IPS-18a (cell line): ENCODE measurements around the gene LGALS13.
"Not testable (repeated sequence)": the region's sequence is repeated elsewhere in the genome, so short reads cannot be mapped to it uniquely, and the experiment has no call there.

Experiments
- H3K27ac ChIP-seq: one replicate; pipeline ENCODE4 v1.5.1; 2013; ENCODE audit warnings: low read length
- H3K27me3 ChIP-seq: one replicate; pipeline ENCODE4 v1.6.1; 2013; ENCODE audit warnings: mild to moderate bottlenecking, low read length; ENCODE audit not compliant: control insufficient read depth, insufficient read depth
- H3K36me3 ChIP-seq: one replicate; pipeline ENCODE4 v1.6.1; 2013; ENCODE audit warnings: low read depth, low read length; ENCODE audit not compliant: control insufficient read depth
- H3K4me1 ChIP-seq: one replicate; pipeline ENCODE4 v1.6.1; 2013; ENCODE audit warnings: low read depth, low read length; ENCODE audit not compliant: control insufficient read depth
- H3K4me3 ChIP-seq: one replicate; pipeline ENCODE4 v1.5.1; 2013; ENCODE audit warnings: low read length
- H3K9ac ChIP-seq: one replicate; pipeline ENCODE4 v1.6.1; 2013; ENCODE audit warnings: mild to moderate bottlenecking, low read length, moderate library complexity
- H3K9me3 ChIP-seq: one replicate; pipeline ENCODE4 v1.6.1; 2013; ENCODE audit warnings: low read depth, low read length; ENCODE audit not compliant: control insufficient read depth

Gene LGALS13

DNA sequence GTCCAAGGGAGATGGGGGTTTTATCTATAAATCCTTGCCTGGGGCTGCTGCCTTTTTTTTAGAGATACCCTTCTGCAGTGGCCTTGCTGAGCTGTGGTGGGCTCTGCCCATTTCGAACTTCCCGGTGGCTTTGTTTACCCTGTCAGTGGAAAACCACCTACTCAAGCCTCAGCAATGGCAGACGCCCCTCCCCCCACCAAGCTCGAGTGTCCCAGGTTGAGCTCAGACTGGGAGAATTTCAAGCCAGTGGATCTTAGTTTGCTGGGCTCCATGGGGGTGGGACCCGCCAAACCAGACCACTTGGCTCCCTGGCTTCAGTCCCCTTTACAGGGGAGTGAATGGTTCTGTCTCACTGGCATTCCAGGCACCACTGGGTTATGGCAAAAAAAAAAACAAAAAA lies 21.6 kb downstream of the LGALS13 start:
- H3K4me3 ChIP-seq: no peak overlapping the region
- H3K9me3 ChIP-seq: no peaks in the 10 kb centered on the region
- no peak overlapping the region for H3K27ac ChIP-seq
- no peak overlapping the region for H3K9ac ChIP-seq
- H3K27me3 ChIP-seq: no peaks in the 10 kb centered on the region
- H3K36me3 ChIP-seq: no peaks in the 10 kb centered on the region
- peaks cover 9% of the 10 kb centered on the region for H3K4me1 ChIP-seq

DNA sequence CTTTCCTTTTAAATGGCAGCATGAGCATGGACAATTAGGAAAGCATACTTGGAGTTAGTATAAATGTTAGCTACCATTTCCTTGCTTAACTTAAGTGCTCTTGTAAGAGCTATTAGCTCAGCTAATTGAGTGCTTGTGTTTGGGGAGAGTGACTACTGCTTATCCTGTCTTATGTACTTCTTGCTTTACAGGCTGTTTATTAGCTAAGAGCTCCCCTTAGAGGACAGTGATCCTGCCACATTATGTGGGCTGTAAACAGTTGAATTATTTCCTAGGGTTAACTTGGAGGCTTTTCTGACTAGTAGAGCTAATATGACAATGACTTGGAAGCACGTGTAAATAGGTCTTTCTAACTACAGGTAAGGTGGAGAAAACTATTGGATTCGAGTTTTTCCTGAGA lies 25.3 kb downstream of the LGALS13 start:
- not testable (repeated sequence) for H3K4me1 ChIP-seq, H3K9me3 ChIP-seq, H3K27me3 ChIP-seq, H3K27ac ChIP-seq, H3K4me3 ChIP-seq, H3K36me3 ChIP-seq, H3K9ac ChIP-seq

- no peaks in the 10 kb centered on the region for H3K4me1 ChIP-seq
- H3K27me3 ChIP-seq: no peaks in the 10 kb centered on the region
- no peak overlapping the region for H3K4me3 ChIP-seq
- no peaks in the 10 kb centered on the region for H3K9me3 ChIP-seq
- H3K27ac ChIP-seq: no peak overlapping the region
- H3K9ac ChIP-seq: no peak overlapping the region
- H3K36me3 ChIP-seq: no peaks in the 10 kb centered on the region
Measured at GRCh38 chr19:39631178-39631577, 28.9 kb downstream of the LGALS13 start.

DNA sequence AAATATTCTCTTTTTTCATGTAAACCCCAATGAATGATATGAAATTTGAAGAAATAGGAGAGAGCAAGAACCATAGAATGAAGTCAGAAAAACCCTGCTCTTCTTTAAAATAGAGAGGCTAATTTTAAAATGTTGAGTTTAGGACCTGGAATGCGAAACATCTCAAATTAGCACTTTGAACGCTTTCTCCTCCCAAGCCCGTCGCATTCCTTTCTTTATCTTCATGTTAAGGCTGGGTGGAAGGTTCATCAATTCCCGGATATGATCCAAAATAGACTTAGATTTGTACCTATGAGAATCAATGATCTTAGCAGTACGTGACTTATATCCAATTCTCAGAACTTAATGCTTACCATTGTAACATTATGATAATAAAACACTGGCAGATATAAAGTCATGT lies 29.3 kb downstream of the LGALS13 start:
- Histone ChIP-seq H3K27me3 (no peaks in the 10 kb centered on the region), H3K27ac (no peak overlapping the region), H3K9me3 (no peaks in the 10 kb centered on the region), H3K4me3 (no peak overlapping the region), H3K4me1 (no peaks in the 10 kb centered on the region), H3K36me3 (no peaks in the 10 kb centered on the region), H3K9ac (no peak overlapping the region)

DNA sequence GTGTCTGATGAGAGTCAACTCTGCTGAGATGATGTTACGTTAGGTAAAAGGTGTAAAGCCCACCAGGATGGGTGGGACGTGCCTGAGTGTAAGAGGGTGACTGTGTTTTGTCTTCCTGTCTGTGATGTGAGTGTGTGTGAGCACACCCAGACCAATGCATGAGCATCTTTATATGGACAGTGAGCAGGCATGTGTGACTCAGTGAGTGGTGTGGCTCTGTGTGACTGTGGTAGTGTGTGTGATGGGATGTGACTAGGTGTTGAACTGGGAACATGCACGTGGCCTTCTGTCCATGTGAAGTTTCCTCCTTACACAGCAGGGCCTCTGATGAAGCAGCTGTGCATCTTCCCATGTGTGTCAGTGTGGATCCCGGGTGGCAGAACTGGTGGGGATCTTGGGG lies 35.6 kb downstream of the LGALS13 start:
- Histone ChIP-seq H3K4me1 (no peaks in the 10 kb centered on the region), H3K27me3 (peaks cover 5% of the 10 kb centered on the region), H3K9ac (no peak overlapping the region), H3K27ac (no peak overlapping the region), H3K36me3 (no peaks in the 10 kb centered on the region), H3K9me3 (no peaks in the 10 kb centered on the region), H3K4me3 (no peak overlapping the region)

DNA sequence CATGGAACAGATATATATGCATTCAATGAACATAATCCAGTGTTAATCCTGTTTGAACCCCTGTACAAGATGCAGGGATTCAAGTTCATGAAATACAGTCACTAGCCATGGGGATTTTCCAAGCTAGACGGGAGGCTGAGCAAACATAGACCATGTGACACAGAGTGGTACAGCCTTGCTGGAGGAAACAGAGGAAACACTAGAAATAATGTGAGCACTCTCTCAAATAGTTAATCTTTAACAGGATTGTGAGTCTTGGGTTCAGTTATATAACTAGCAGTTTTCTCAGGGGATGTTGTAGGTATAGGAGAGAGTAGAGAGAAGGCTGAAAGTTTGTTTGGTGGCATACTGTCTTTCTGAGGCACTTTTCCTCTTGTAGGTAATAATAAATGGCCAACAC lies 39.4 kb downstream of the LGALS13 start:
- Histone ChIP-seq H3K36me3 (no peaks in the 10 kb centered on the region), H3K27me3 (peaks cover 5% of the 10 kb centered on the region), H3K4me1 (no peaks in the 10 kb centered on the region), H3K9ac (no peak overlapping the region), H3K9me3 (no peaks in the 10 kb centered on the region), H3K4me3 (no peak overlapping the region), H3K27ac (no peak overlapping the region)

DNA sequence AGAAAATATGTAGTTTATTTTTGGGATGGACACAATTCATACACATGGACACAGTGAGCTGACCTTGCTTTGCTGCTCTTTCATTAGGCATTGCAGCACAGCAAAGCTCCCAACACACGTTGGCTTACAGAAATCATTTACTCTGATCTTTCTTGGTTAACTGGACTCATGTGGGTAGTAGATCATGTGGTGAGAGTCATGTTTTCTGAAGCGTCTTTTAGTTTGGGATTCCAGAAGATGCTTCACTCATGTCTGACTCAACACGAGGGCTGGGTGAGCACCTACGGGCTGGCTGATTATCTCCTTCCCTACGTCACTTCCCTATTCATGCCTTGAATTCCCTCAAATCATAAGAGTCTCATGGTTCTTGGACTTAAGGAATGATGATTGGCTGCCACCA lies 41.3 kb downstream of the LGALS13 start:
- Histone ChIP-seq H3K9ac (no peak overlapping the region), H3K27ac (no peak overlapping the region), H3K4me3 (no peak overlapping the region), H3K9me3 (no peaks in the 10 kb centered on the region), H3K36me3 (no peaks in the 10 kb centered on the region), H3K27me3 (peaks cover 11% of the 10 kb centered on the region), H3K4me1 (no peaks in the 10 kb centered on the region)

DNA sequence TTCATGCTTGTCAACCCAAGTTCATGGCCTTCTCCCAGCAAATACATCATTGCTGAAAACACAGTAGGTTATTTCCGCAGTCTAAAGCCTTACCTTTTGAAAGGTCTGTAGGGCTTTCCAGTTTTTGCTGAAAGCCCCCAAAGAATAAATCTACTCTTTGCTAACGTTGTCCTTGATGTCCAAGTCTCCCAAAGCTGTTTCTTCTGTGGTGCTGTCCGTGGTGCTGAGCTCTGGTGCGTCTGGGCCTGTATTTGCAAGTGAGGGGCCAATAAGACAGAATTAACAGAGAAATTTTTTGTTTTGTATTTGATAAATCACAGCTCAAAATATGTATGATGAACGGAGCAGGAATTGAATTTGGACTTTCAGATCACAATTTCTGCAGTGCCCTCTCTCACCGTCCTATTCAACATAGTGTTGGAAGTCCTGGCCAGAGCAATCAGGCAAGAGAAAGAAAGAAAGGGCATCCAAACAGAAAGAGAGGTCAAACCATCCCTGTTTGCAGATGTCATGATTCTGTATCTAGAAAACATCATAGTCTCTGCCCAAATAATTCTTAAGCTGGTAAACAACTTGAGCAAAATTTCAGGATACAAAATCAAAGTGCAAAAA lies 43.6 kb downstream of the LGALS13 start:
- Histone ChIP-seq H3K27me3 (peaks cover 11% of the 10 kb centered on the region), H3K9ac (no peak overlapping the region), H3K36me3 (no peaks in the 10 kb centered on the region), H3K4me3 (no peak overlapping the region), H3K4me1 (no peaks in the 10 kb centered on the region), H3K9me3 (no peaks in the 10 kb centered on the region), H3K27ac (no peak overlapping the region)

- no peak overlapping the region for H3K9ac ChIP-seq
- no peaks in the 10 kb centered on the region for H3K9me3 ChIP-seq
- no peaks in the 10 kb centered on the region for H3K36me3 ChIP-seq
- H3K27ac ChIP-seq: no peak overlapping the region
- H3K4me1 ChIP-seq: no peaks in the 10 kb centered on the region
- peaks cover 6% of the 10 kb centered on the region for H3K27me3 ChIP-seq
- no peak overlapping the region for H3K4me3 ChIP-seq
Measured at GRCh38 chr19:39647918-39648317, 45.6 kb downstream of the LGALS13 start.

DNA sequence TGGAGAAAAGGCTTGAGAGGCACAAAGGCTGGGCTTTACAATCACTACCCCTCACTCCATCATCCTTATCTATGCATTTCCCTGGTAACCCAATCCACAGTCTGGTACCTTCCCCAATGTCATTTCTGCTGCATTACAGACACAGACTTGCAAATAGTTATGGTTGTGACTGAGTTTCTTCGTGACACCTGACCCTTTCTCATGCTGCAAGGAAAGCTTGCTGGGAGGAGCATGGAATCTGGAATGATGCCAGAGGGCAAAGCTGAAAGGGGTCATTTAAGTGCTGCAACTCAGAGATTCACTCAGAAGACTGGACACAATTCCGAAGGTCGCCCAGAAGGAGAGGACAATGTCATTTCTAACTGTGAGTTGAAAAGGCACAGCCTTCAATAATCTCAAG lies 53.3 kb downstream of the LGALS13 start, which contains the start of gene LGALS16:
LGALS16 (plus strand) TSS at position 301 of the 400 bp plus-strand sequence; CDS start at position 350, 49 bp downstream.
- Histone ChIP-seq H3K4me3 (no peak within 1 kb of the TSS), H3K9me3 (no peaks in the 10 kb centered on the region), H3K36me3 (no peaks in the 10 kb centered on the region), H3K9ac (no peak within 1 kb of the TSS), H3K27ac (no peak within 1 kb of the TSS), H3K27me3 (no peaks in the 10 kb centered on the region), H3K4me1 (no peaks in the 10 kb centered on the region)
